Endodermal cell (in vitro differentiated cells): ENCODE results near the gene ZBTB20. TPM values are rescaled to one million over a fixed set of nuclear protein-coding genes. Genes with fewer than 3 reads are reported as not detected.

Experiments used
- DNase-seq: peaks from one replicate; pipeline ENCODE4 v3.0.0-alpha.2; 2017
- H3K27ac ChIP-seq: 2 replicates; pipeline ENCODE4 v1.5.1; 2013; ENCODE audit warnings: mild to moderate bottlenecking, low read depth, low read length, moderate library complexity
- H3K27me3 ChIP-seq: 2 replicates; pipeline ENCODE4 v1.6.1; 2013; ENCODE audit warnings: mild to moderate bottlenecking, low read length, moderate library complexity; ENCODE audit not compliant: insufficient read depth, control insufficient read depth, poor library complexity, severe bottlenecking
- H3K36me3 ChIP-seq: 2 replicates; pipeline ENCODE4 v1.7.0; 2013; ENCODE audit warnings: mild to moderate bottlenecking, low read length, moderate library complexity; ENCODE audit not compliant: control insufficient read depth, insufficient read depth
- H3K4me1 ChIP-seq: one replicate; pipeline ENCODE4 v1.7.0; 2013; ENCODE audit warnings: low read length; ENCODE audit not compliant: control insufficient read depth, insufficient read depth
- H3K4me3 ChIP-seq: 2 replicates; pipeline ENCODE4 v1.5.1; 2013; ENCODE audit warnings: mild to moderate bottlenecking, low read length, moderate library complexity
- H3K9ac ChIP-seq: 2 replicates; pipeline ENCODE4 v1.6.1; 2013; ENCODE audit warnings: mild to moderate bottlenecking, low read length, moderate library complexity; ENCODE audit not compliant: poor library complexity, severe bottlenecking; ENCODE audit errors: extremely low read depth
- H3K9me3 ChIP-seq: 2 replicates; pipeline ENCODE4 v1.6.1; 2013; ENCODE audit warnings: mild to moderate bottlenecking, low read length, moderate library complexity; ENCODE audit not compliant: control insufficient read depth
- H3K27ac Mint-ChIP-seq: 2 replicates; pipeline ENCODE4 v1.8.0; 2020; ENCODE audit warnings: mixed read lengths
- H3K27me3 Mint-ChIP-seq: 2 replicates; pipeline ENCODE4 v1.8.0; 2021; ENCODE audit warnings: mild to moderate bottlenecking, mixed read lengths; ENCODE audit not compliant: insufficient read depth
- H3K36me3 Mint-ChIP-seq: 2 replicates; pipeline ENCODE4 v1.8.0; 2020; ENCODE audit warnings: low read depth, mixed read lengths
- H3K4me1 Mint-ChIP-seq: 2 replicates; pipeline ENCODE4 v1.8.0; 2020; ENCODE audit warnings: mixed read lengths
- H3K4me3 Mint-ChIP-seq: 2 replicates; pipeline ENCODE4 v1.8.0; 2020; ENCODE audit warnings: mild to moderate bottlenecking, moderate library complexity, mixed read lengths
- H3K9me3 Mint-ChIP-seq: 2 replicates; pipeline ENCODE4 v1.8.0; 2020; ENCODE audit warnings: mild to moderate bottlenecking, mixed read lengths
- CTCF ChIP-seq: fragments of 200-600 bp; sonication (generic); conservative IDR thresholded peaks from 2 replicates; pipeline ENCODE4 v1.5.0; 2021; ENCODE audit warnings: antibody characterized with exemption, mild to moderate bottlenecking
- WGBS, 2 experiments: methylation state at CpG; one replicate each; pipeline versions ENCODE4 v1.1.5 to v1.1.7; 2013; ENCODE audit warnings: missing lambda C conversion rate in 2 of 2, mixed read lengths in 1 of 2; ENCODE audit not compliant: insufficient coverage in 1 of 2, insufficient read length in 1 of 2; 5-methylcytosine and 5-hydroxymethylcytosine counted together
- total RNA-seq, 2 donors: library from RNA; stranded (reverse); fragmentation: NEBNext Ultra II Directional in 1 of 2; extraction: Animal tissue kit (Norgen Biotek cat#: 25700) in 1 of 2; gene quantifications; 2 replicates in 1 of 2; 3 replicates in 1 of 2; pipeline ENCODE4 v1.2.1, GENCODE V29; 2021

The ZBTB20 gene
- total RNA-seq, 2 donors from 2014 or later, result 1.6 to 2.9 TPM

GRCh38 chr3:114365909-114366308, 781.2 kb downstream of the ZBTB20 start:
- Histone ChIP-seq H3K4me3 (no peak overlapping the region), H3K27ac (no peak overlapping the region), H3K36me3 (no peaks in the 10 kb centered on the region), H3K9ac (no peak overlapping the region), H3K9me3 (no peaks in the 10 kb centered on the region), H3K27me3 (no peaks in the 10 kb centered on the region), H3K4me1 (no peaks in the 10 kb centered on the region)
- H3K9me3 Mint-ChIP-seq, result no peaks in the 10 kb centered on the region
- peaks cover 21% of the 10 kb centered on the region for H3K4me1 Mint-ChIP-seq
- no peak for TF ChIP-seq CTCF
- WGBS, 2 experiments, result 90 to 100% methylated on average over 2 to 3 of the region's 3 CpGs
- no peaks in the 10 kb centered on the region for H3K27me3 Mint-ChIP-seq
- DNase-seq, result no peak
- H3K4me3 Mint-ChIP-seq, result no peak overlapping the region
- no peaks in the 10 kb centered on the region for H3K36me3 Mint-ChIP-seq
- no peak overlapping the region for H3K27ac Mint-ChIP-seq

GRCh38 chr3:114364806-114365654, 782.1 kb downstream of the ZBTB20 start:
- no peaks in the 10 kb centered on the region for H3K36me3 ChIP-seq
- no peak for TF ChIP-seq CTCF
- no peaks in the 10 kb centered on the region for H3K9me3 ChIP-seq
- no peak overlapping the region for H3K27ac Mint-ChIP-seq
- DNase-seq, result no peak
- H3K9me3 Mint-ChIP-seq, result no peaks in the 10 kb centered on the region
- no peaks in the 10 kb centered on the region for H3K4me1 ChIP-seq
- H3K27me3 Mint-ChIP-seq, result no peaks in the 10 kb centered on the region
- no peak overlapping the region for H3K9ac ChIP-seq
- H3K4me3 ChIP-seq, result no peak overlapping the region
- peaks cover 13% of the 10 kb centered on the region for H3K4me1 Mint-ChIP-seq
- no peaks in the 10 kb centered on the region for H3K36me3 Mint-ChIP-seq
- no peaks in the 10 kb centered on the region for H3K27me3 ChIP-seq
- no peak overlapping the region for H3K27ac ChIP-seq
- 73 to 100% methylated on average over 3 to 6 of the region's 6 CpGs for WGBS, 2 experiments
- no peak overlapping the region for H3K4me3 Mint-ChIP-seq

- DNase-seq, result no peak
- H3K36me3 Mint-ChIP-seq, result no peaks in the 10 kb centered on the region
- Histone ChIP-seq H3K9me3 (no peaks in the 10 kb centered on the region), H3K4me1 (no peaks in the 10 kb centered on the region), H3K27ac (no peak overlapping the region), H3K4me3 (no peak overlapping the region), H3K27me3 (no peaks in the 10 kb centered on the region), H3K9ac (no peak overlapping the region), H3K36me3 (no peaks in the 10 kb centered on the region)
- H3K27me3 Mint-ChIP-seq, result no peaks in the 10 kb centered on the region
- H3K27ac Mint-ChIP-seq, result no peak overlapping the region
- H3K4me3 Mint-ChIP-seq, result no peak overlapping the region
- no peak for TF ChIP-seq CTCF
- peaks cover 12% of the 10 kb centered on the region for H3K4me1 Mint-ChIP-seq
- no peaks in the 10 kb centered on the region for H3K9me3 Mint-ChIP-seq
- WGBS, 2 experiments, result 91 to 100% methylated on average over 1 of the region's 1 CpG
Measured at GRCh38 chr3:114363554-114364202, 783.4 kb downstream of the ZBTB20 start.
